Mesenchymal stem cell (in vitro differentiated cells and primary cell): ENCODE measurements around the gene TIMM13.
A peak's percentile ranks its signal among the peaks of the same experiment; 100 is the strongest.
"Not testable (repeated sequence)": the region's sequence is repeated elsewhere in the genome, so short reads cannot be mapped to it uniquely, and the experiment has no call there.

ENCODE experiments used
- DNase-seq: peaks from one replicate; pipeline ENCODE4 v3.0.0-alpha.2; 2013
- H2AFZ ChIP-seq: one replicate; pipeline ENCODE4 v1.6.1; 2013; ENCODE audit warnings: low read depth, mild to moderate bottlenecking, control low read depth, inconsistent platforms, low read length, moderate library complexity
- H2AK5ac ChIP-seq: 2 replicates; pipeline ENCODE4 v1.6.1; 2013; ENCODE audit warnings: low read length, moderate library complexity, mild to moderate bottlenecking, inconsistent platforms; ENCODE audit not compliant: severe bottlenecking
- H2BK120ac ChIP-seq: one replicate; pipeline ENCODE4 v1.6.1; 2013; ENCODE audit warnings: low read depth, mild to moderate bottlenecking, inconsistent platforms, low read length, moderate library complexity
- H2BK12ac ChIP-seq, 2 experiments: one replicate each; pipeline ENCODE4 v1.6.1; 2013; ENCODE audit warnings: inconsistent platforms in 2 of 2, low read length in 2 of 2, mild to moderate bottlenecking in 2 of 2, moderate library complexity in 2 of 2, control low read depth in 1 of 2
- H2BK15ac ChIP-seq: one replicate; pipeline ENCODE4 v1.6.1; 2013; ENCODE audit warnings: mild to moderate bottlenecking, low read depth, inconsistent platforms; ENCODE audit not compliant: poor library complexity, severe bottlenecking
- H2BK5ac ChIP-seq: 2 replicates; pipeline ENCODE4 v1.6.1; 2013; ENCODE audit warnings: low read depth, mild to moderate bottlenecking, low read length, control low read depth, inconsistent platforms; ENCODE audit not compliant: poor library complexity, severe bottlenecking
- H3K14ac ChIP-seq, 2 experiments: one replicate each; pipeline ENCODE4 v1.6.1; 2013; ENCODE audit warnings: inconsistent platforms in 2 of 2, low read length in 2 of 2, control low read depth in 1 of 2, mild to moderate bottlenecking in 1 of 2, moderate library complexity in 1 of 2
- H3K18ac ChIP-seq, 2 experiments: one replicate each; pipeline ENCODE4 v1.6.1; 2013; ENCODE audit warnings: inconsistent platforms in 2 of 2, low read length in 2 of 2, control low read depth in 1 of 2, low read depth in 1 of 2, mild to moderate bottlenecking in 1 of 2
- H3K23ac ChIP-seq, 2 experiments: one replicate each; pipeline ENCODE4 v1.6.1; 2013; ENCODE audit warnings: inconsistent platforms in 2 of 2, low read length in 2 of 2, mild to moderate bottlenecking in 2 of 2, moderate library complexity in 2 of 2, control low read depth in 1 of 2
- H3K27ac ChIP-seq: 2 replicates; pipeline ENCODE4 v1.5.1; 2013; ENCODE audit warnings: mild to moderate bottlenecking, moderate library complexity, low read length, control low read depth, inconsistent platforms; ENCODE audit not compliant: poor library complexity, severe bottlenecking
- H3K27me3 ChIP-seq, 2 experiments: 2 replicates each; pipeline versions ENCODE4 v1.6.1 to v1.7.0; 2013; ENCODE audit warnings: low read length in 2 of 2, mild to moderate bottlenecking in 2 of 2, moderate library complexity in 2 of 2, control low read depth in 1 of 2, inconsistent platforms in 1 of 2; ENCODE audit not compliant: control insufficient read depth in 1 of 2, insufficient read depth in 1 of 2
- H3K36me3 ChIP-seq, 2 experiments: 2 replicates each; pipeline versions ENCODE4 v1.6.1 to v1.7.0; 2013; ENCODE audit warnings: low read length in 2 of 2, control low read depth in 1 of 2, inconsistent platforms in 1 of 2, low read depth in 1 of 2, mild to moderate bottlenecking in 1 of 2; ENCODE audit not compliant: insufficient read depth in 2 of 2, control insufficient read depth in 1 of 2
- H3K4ac ChIP-seq, 2 experiments: one replicate each; pipeline ENCODE4 v1.6.1; 2013; ENCODE audit warnings: inconsistent platforms in 2 of 2, low read length in 2 of 2, mild to moderate bottlenecking in 2 of 2, moderate library complexity in 2 of 2, control low read depth in 1 of 2, low read depth in 1 of 2
- H3K4me1 ChIP-seq: 2 replicates; pipeline ENCODE4 v1.6.1; 2013; ENCODE audit warnings: low read depth, low read length, control low read depth; ENCODE audit not compliant: control insufficient read depth, insufficient read depth
- H3K4me2 ChIP-seq: 2 replicates; pipeline ENCODE4 v1.6.1; 2013; ENCODE audit warnings: low read length, mild to moderate bottlenecking, inconsistent platforms; ENCODE audit not compliant: poor library complexity, severe bottlenecking
- H3K4me3 ChIP-seq, 2 experiments: 2 replicates each; pipeline versions ENCODE4 v1.5.1 to v1.7.0; 2013; ENCODE audit warnings: low read length in 2 of 2, mild to moderate bottlenecking in 2 of 2, control low read depth in 1 of 2, low read depth in 1 of 2; ENCODE audit not compliant: insufficient read depth in 1 of 2
- H3K79me1 ChIP-seq: replicated peaks from 2 replicates; pipeline ENCODE4 v1.6.1; 2013; ENCODE audit warnings: mild to moderate bottlenecking, control low read depth, low read length, inconsistent platforms; ENCODE audit not compliant: poor library complexity, severe bottlenecking
- H3K9ac ChIP-seq: 2 replicates; pipeline ENCODE4 v1.7.0; 2013; ENCODE audit warnings: mild to moderate bottlenecking, low read length, moderate library complexity
- H3K9me3 ChIP-seq: 2 replicates; pipeline ENCODE4 v1.7.0; 2013; ENCODE audit warnings: mild to moderate bottlenecking, low read length; ENCODE audit not compliant: control insufficient read depth
- H4K8ac ChIP-seq: one replicate; pipeline ENCODE4 v1.6.1; 2013; ENCODE audit warnings: inconsistent platforms, mild to moderate bottlenecking, low read length, moderate library complexity
- H4K91ac ChIP-seq: one replicate; pipeline ENCODE4 v1.6.1; 2013; ENCODE audit warnings: mild to moderate bottlenecking, low read length, inconsistent platforms
- WGBS: methylation state at CpG from one replicate; pipeline ENCODE4 v1.1.7; 2013; ENCODE audit warnings: mixed read lengths; 5-methylcytosine and 5-hydroxymethylcytosine counted together

TIMM13 gene

DNA sequence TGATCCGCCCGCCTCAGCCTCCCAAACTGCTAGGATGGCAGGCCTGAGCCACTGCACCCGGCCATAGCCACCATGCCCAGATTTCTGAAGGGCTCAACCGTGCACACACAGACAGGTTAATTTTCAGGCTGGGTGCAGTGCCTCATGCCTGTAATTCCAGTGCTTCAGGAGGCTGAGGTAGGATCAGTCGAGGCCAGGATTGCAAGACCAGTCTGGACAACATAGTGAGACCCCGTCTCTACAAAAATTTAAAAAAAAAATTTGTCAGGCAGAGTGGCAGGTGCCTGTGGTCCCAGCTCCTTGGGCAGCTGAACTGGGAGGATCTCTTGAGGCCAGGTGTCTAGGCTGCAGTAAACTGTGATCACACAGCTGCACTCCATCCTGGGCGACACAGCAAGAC is 7.6 kb downstream of the TIMM13 start:
- no peak overlapping the region for H3K23ac ChIP-seq
- no peak overlapping the region for H2BK12ac ChIP-seq
- no peak overlapping the region for H3K14ac ChIP-seq
- no peaks in the 10 kb centered on the region for H3K9me3 ChIP-seq
- no peak overlapping the region for H3K4me3 ChIP-seq
- peaks cover 26% of the 10 kb centered on the region for H3K79me1 ChIP-seq
- no peak overlapping the region for H4K91ac ChIP-seq
- no peak overlapping the region for H3K4ac ChIP-seq
- H2BK15ac ChIP-seq: no peak overlapping the region
- DNase-seq: no peak
- no peak overlapping the region for H2BK120ac ChIP-seq
- no peak overlapping the region for H2BK5ac ChIP-seq
- no peak overlapping the region for H2AK5ac ChIP-seq
- no peak overlapping the region for H4K8ac ChIP-seq
- no peaks in the 10 kb centered on the region for H3K27me3 ChIP-seq
- peaks cover 21 to 49% of the 10 kb centered on the region in 2 experiments for H3K36me3 ChIP-seq
- 96% methylated on average over 7 of the region's 7 CpGs for WGBS
- no peak overlapping the region for H3K4me2 ChIP-seq
- H3K4me1 ChIP-seq: peaks cover 11% of the 10 kb centered on the region
- no peak overlapping the region for H2AFZ ChIP-seq
- H3K9ac ChIP-seq: no peak overlapping the region
- H3K27ac ChIP-seq: no peak overlapping the region
- no peak overlapping the region for H3K18ac ChIP-seq

- H2BK15ac ChIP-seq: no peak overlapping the region
- no peak overlapping the region for H3K14ac ChIP-seq
- no peak overlapping the region for H2BK5ac ChIP-seq
- H4K91ac ChIP-seq: no peak overlapping the region
- no peak overlapping the region for H3K4ac ChIP-seq
- H2AFZ ChIP-seq: no peak overlapping the region
- H3K23ac ChIP-seq: no peak overlapping the region
- no peak overlapping the region for H3K27ac ChIP-seq
- no peak overlapping the region for H3K4me3 ChIP-seq
- H2AK5ac ChIP-seq: no peak overlapping the region
- no peak overlapping the region for H3K18ac ChIP-seq
- no peak overlapping the region for H2BK12ac ChIP-seq
- no peaks in the 10 kb centered on the region for H3K9me3 ChIP-seq
- WGBS: 97% methylated on average over 13 of the region's 13 CpGs
- peaks cover 17% of the 10 kb centered on the region for H3K79me1 ChIP-seq
- H3K4me2 ChIP-seq: no peak overlapping the region
- H4K8ac ChIP-seq: no peak overlapping the region
- no peak overlapping the region for H3K9ac ChIP-seq
- no peak for DNase-seq
- no peaks in the 10 kb centered on the region for H3K27me3 ChIP-seq
- peaks cover 21 to 31% of the 10 kb centered on the region in 2 experiments for H3K36me3 ChIP-seq
- no peak overlapping the region for H2BK120ac ChIP-seq
- peaks cover 4% of the 10 kb centered on the region for H3K4me1 ChIP-seq
Measured at GRCh38 chr19:2417881-2418406, 9.4 kb downstream of the TIMM13 start.

DNA sequence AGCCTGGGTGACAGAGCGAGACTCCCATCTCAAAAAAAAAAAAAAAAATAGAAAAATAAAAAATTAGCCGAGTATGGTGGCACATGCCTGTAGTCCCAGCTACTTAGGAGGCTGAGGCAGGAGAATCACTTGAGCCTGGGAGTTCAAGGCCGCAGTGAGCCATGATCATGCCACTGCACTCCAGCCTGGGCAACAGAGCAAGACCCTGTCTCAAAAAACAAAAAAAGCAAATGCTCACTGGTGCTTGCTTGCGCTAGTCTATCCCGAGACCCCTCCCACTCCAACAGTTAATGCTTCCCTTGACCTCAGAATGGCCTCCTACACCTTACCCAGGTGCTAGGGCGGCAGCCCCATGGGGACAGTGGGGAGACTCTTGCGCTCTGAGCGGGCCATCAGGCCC is 9.9 kb downstream of the TIMM13 start:
- not testable (repeated sequence) for H2BK15ac ChIP-seq, H2AFZ ChIP-seq, DNase-seq, H2BK5ac ChIP-seq, H3K27ac ChIP-seq, H3K23ac ChIP-seq, H3K9me3 ChIP-seq, H2BK12ac ChIP-seq, H3K27me3 ChIP-seq, H3K4me1 ChIP-seq, H4K91ac ChIP-seq, H3K14ac ChIP-seq, H4K8ac ChIP-seq, H2BK120ac ChIP-seq, H3K9ac ChIP-seq, H3K18ac ChIP-seq, H3K4ac ChIP-seq, H3K4me3 ChIP-seq, H2AK5ac ChIP-seq, H3K4me2 ChIP-seq
- Histone ChIP-seq H3K79me1 (peaks cover 17% of the 10 kb centered on the region), H3K36me3 (peaks cover 21 to 29% of the 10 kb centered on the region in 2 experiments)
- WGBS: 98% methylated on average over 7 of the region's 8 CpGs

DNA sequence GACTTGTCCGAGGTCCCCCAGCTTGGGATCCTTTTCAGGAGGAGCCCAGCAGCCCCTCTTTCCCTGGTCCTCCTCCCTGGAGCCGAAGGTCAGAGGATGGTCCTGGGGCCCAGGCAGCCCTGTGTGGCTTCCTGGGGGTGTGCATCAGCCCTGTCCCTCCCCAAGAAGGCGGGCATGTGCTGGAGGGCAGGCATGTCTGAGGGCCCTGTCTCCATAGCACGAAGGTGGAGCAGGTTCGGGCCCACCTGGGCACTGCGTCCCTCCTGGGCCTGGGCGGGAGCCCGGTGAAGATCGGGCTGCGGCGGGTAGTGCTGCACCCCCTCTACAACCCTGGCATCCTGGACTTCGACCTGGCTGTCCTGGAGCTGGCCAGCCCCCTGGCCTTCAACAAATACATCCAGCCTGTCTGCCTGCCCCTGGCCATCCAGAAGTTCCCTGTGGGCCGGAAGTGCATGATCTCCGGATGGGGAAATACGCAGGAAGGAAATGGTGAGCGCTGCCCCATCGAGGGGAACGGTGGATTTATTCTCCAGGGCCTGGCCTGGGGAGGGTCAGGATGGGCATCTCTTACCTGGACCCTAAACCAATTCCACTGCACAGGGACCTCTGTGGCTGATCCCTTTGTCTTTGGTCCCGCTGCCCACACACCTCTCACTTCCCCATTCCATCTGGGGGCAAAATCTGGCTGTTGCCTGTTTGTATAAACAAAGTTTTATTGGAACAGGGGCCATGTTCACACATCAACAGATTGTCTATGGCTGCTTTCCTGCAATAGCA is 10.9 kb downstream of the TIMM13 start:
- Histone ChIP-seq H2AFZ (no peak overlapping the region), H3K23ac (no peak overlapping the region), H3K27me3 (peaks cover 0 to 4% of the 10 kb centered on the region in 2 experiments), H4K91ac (no peak overlapping the region), H2AK5ac (no peak overlapping the region), H3K27ac (no peak overlapping the region), H3K14ac (no peak overlapping the region), H3K4me2 (no peak overlapping the region), H2BK15ac (peak overlapping the region; percentile 30), H2BK5ac (no peak overlapping the region), H3K4me1 (no peaks in the 10 kb centered on the region), H2BK120ac (no peak overlapping the region), H4K8ac (no peak overlapping the region), H3K9me3 (peaks cover 5% of the 10 kb centered on the region), H3K36me3 (peaks cover 18 to 21% of the 10 kb centered on the region in 2 experiments), H2BK12ac (no peak overlapping the region), H3K9ac (no peak overlapping the region), H3K4me3 (no peak overlapping the region), H3K18ac (no peak overlapping the region), H3K4ac (no peak overlapping the region), H3K79me1 (peaks cover 7% of the 10 kb centered on the region)
- WGBS: 92% methylated on average over 18 of the region's 19 CpGs
- DNase-seq: no peak
